ENCODE data around the gene TTR.

The TTR gene

GRCh38 chr18:31581498-31582197, 10.0 kb upstream of the TTR start:
- DNase-seq: peak; percentile 8

DNA sequence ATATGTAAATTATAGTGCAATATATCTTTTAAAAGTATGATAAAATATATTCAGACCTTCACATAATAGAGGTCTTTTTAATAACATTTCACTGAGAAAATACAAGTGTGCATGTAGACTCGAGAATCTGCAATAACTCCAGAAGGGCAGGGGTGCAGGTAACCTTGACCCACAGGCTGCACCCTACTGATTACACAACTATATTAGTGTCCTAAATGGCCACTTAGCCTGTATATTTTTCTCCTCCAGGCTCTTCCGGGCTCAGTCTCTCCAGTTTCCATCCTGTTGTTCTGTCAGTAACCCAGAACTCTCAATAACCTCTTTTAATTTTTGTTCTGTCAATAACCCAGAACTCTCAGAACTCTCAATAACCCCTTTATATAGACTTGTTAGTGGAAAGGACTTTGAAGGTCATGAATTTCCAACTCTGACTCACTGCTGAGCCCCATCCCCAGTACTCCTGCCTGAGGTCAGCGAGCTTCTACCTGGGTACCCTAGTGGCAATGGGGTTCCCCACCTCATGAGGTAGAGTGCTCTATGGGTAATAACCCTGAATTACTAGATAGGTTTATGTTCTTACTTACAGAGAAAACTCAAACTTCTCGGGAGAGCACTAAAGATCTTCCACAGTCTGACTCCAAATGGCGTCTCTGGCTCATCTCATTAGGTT, 8.4 kb upstream of the TTR start:
- DNase-seq: no peak

DNA sequence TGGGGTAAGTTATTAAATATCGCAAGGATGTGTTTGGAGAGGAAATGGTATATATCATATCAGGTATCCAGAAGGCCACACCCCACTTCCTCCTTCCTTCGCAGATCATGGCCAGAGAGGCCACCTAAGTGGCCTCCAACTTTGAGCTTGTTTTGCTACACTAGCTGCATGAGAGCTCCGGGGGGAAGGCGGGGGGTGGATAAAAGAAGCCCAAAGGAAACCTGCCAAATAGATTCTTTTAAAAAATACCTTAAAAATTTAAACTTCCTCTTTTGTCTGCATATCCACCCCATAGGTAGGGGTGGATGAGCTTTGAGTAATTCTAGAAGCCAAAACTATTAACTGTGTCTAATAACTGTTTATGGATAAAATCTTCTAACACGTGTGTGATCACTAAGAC, 5.7 kb upstream of the TTR start:
- no peak for DNase-seq

- DNase-seq: no peak
Measured at GRCh38 chr18:31586616-31587015, 5.1 kb upstream of the TTR start.

GRCh38 chr18:31587529-31587928, 4.1 kb upstream of the TTR start:
- no peak for DNase-seq

DNA sequence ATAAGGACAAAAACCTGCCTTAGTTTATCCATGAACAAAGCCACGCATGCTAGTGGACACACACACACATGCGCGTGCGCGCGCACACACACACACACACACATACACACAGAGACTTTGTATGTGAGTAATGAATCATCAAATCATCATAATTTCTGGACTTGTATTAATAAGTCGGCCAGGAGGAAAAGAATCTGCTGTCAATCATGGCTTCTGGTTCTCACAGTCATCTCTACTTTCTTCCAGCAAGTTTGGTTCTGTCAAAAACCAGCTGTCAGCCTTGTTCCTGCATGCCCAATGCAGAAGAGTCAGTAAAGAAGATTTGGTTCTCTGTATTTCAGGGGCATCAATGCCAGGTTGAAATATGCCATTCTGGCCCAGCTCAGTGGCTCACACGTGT, 1.1 kb upstream of the TTR start:
- no peak for DNase-seq

DNA sequence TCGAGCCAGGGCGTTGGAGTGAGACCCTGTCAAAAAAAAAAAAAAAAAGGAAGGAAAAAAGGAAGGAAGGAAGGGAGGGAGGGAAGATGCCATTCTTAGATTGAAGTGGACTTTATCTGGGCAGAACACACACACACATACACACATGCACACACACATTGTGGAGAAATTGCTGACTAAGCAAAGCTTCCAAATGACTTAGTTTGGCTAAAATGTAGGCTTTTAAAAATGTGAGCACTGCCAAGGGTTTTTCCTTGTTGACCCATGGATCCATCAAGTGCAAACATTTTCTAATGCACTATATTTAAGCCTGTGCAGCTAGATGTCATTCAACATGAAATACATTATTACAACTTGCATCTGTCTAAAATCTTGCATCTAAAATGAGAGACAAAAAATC, 564 bp upstream of the TTR start:
- DNase-seq: no peak

DNA sequence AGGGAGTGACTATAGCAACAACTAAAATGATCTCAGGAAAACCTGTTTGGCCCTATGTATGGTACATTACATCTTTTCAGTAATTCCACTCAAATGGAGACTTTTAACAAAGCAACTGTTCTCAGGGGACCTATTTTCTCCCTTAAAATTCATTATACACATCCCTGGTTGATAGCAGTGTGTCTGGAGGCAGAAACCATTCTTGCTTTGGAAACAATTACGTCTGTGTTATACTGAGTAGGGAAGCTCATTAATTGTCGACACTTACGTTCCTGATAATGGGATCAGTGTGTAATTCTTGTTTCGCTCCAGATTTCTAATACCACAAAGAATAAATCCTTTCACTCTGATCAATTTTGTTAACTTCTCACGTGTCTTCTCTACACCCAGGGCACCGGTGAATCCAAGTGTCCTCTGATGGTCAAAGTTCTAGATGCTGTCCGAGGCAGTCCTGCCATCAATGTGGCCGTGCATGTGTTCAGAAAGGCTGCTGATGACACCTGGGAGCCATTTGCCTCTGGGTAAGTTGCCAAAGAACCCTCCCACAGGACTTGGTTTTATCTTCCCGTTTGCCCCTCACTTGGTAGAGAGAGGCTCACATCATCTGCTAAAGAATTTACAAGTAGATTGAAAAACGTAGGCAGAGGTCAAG, 955 bp downstream of the TTR start:
- DNase-seq: no peak

DNA sequence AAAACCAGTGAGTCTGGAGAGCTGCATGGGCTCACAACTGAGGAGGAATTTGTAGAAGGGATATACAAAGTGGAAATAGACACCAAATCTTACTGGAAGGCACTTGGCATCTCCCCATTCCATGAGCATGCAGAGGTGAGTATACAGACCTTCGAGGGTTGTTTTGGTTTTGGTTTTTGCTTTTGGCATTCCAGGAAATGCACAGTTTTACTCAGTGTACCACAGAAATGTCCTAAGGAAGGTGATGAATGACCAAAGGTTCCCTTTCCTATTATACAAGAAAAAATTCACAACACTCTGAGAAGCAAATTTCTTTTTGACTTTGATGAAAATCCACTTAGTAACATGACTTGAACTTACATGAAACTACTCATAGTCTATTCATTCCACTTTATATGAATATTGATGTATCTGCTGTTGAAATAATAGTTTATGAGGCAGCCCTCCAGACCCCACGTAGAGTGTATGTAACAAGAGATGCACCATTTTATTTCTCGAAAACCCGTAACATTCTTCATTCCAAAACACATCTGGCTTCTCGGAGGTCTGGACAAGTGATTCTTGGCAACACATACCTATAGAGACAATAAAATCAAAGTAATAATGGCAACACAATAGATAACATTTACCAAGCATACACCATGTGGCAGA, 3.6 kb downstream of the TTR start:
- no peak for DNase-seq

GRCh38 chr18:31596081-31596872, 4.6 kb downstream of the TTR start:
- peak; percentile 90 for DNase-seq

DNA sequence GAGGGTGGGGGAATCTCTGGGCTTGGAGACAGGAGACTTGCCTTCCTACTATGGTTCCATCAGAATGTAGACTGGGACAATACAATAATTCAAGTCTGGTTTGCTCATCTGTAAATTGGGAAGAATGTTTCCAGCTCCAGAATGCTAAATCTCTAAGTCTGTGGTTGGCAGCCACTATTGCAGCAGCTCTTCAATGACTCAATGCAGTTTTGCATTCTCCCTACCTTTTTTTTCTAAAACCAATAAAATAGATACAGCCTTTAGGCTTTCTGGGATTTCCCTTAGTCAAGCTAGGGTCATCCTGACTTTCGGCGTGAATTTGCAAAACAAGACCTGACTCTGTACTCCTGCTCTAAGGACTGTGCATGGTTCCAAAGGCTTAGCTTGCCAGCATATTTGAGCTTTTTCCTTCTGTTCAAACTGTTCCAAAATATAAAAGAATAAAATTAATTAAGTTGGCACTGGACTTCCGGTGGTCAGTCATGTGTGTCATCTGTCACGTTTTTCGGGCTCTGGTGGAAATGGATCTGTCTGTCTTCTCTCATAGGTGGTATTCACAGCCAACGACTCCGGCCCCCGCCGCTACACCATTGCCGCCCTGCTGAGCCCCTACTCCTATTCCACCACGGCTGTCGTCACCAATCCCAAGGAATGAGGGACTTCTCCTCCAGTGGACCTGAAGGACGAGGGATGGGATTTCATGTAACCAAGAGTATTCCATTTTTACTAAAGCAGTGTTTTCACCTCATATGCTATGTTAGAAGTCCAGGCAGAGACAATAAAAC, 6.5 kb downstream of the TTR start:
- DNase-seq: no peak

DNA sequence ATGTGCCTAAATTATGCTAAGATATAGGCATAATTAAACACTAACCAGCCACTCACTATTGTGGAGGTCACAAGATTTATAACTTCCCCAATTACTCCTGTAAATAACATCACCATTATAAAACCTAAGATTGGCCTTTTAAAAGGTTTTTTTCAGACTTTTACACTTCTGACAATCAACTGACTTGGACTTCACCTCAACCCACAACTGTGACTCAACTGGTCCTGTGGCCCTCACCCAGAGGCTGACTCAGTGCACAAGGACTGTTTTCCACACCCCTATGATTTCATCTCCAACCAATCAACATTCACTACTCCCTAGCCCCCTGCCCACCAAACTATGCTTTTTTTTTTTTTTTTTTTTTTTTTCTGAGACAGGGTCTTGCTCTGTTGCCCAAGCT, 11.6 kb downstream of the TTR start:
- peak; percentile 21 for DNase-seq

- DNase-seq: no peak
Measured at GRCh38 chr18:31606265-31606664, 14.6 kb downstream of the TTR start.

DNA sequence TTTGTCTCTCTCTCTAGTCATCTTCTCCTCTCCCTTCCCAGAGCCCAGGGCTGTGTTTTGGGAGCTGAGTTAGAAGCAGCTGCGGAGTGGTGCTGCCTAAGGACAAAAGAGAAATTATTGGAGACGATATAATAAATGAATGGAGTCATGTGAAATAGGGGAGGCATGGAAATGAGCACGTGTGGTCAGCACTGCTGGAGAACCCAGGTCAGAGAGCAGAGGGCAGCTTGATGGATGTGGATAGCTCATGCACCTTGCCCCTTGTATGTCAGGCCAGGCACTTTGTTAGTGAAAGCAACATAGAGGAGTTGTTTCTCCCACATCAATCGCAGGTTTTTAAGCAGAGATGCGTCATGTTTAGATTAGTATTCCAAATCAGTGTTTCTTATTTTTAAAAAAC, 15.7 kb downstream of the TTR start:
- no peak for DNase-seq

DNA sequence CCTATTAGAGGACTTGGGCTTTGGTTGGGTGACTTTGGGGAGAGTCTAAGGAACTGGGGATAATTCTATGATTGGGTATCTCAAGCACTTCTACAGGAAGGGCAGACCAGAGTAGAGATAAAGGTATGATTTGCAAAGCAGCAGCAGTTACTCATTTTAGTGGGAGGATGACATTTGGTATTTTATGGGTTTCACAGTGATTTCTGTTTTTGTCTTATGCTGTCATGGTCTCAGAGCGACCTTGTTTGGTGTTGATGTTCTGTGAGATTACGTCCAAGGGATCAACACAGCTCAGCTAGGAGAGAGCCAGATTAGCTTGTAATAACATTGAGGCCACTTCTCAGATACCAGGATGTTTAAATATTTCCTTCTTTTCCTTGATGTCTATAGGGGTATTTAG, 18.2 kb downstream of the TTR start:
- DNase-seq: no peak

GRCh38 chr18:31610286-31611205, 18.9 kb downstream of the TTR start:
- no peak for DNase-seq

GRCh38 chr18:31611511-31611910, 19.8 kb downstream of the TTR start:
- DNase-seq: no peak

GRCh38 chr18:31612124-31612523, 20.4 kb downstream of the TTR start:
- no peak for DNase-seq

- DNase-seq: no peak
Measured at GRCh38 chr18:31614044-31614443, 22.4 kb downstream of the TTR start.

DNA sequence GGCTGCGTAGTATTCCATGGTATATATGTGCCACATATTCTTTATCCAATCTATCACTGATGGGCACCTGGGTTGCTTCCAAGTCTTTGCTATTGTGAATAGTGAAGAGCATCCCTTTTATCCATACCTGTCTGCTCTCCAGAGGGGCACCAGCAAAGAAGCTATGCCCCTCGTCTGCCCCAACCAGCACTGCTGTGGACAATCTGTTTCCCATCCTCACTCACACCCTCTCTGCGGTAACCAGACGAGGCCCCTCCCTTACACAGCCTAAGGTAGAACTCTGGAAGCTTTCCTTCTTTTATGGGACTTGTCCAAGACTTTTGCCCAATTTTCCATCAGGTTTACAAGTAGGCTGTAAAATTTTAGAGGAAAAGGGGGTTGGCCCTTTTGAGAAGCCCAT, 24.9 kb downstream of the TTR start:
- no peak for DNase-seq

Measured in kidney glomerular epithelial cell (primary cell).